Smooth muscle cell (in vitro differentiated cells): ENCODE results near the gene BUD13. TPM values are rescaled to one million over a fixed set of nuclear protein-coding genes. Genes with fewer than 3 reads are reported as not detected.

Experiments
- DNase-seq: peaks from one replicate; lab custom pipeline; 2025; ENCODE audit not compliant: unreplicated experiment; lab: John Stamatoyannopoulos, UW
- H2AFZ ChIP-seq: fragments of 200-600 bp; sonication (generic); 2 replicates; pipeline ENCODE4 v1.6.0; 2016; ENCODE audit warnings: antibody characterized with exemption, low read depth, mild to moderate bottlenecking
- H3F3A ChIP-seq: fragments of 200-600 bp; sonication (generic); 2 replicates; pipeline ENCODE4 v1.6.0; 2017; ENCODE audit warnings: antibody characterized with exemption, low read depth
- H3K27ac ChIP-seq: fragments of 200-600 bp; sonication (generic); 2 replicates; pipeline ENCODE4 v1.5.1; 2016; ENCODE audit warnings: low read depth, mild to moderate bottlenecking
- H3K27me3 ChIP-seq: fragments of 200-600 bp; sonication (generic); 2 replicates; pipeline ENCODE4 v1.6.1; 2016; ENCODE audit warnings: low read depth, mild to moderate bottlenecking
- H3K36me3 ChIP-seq: fragments of 200-600 bp; sonication (generic); 2 replicates; pipeline ENCODE4 v1.5.1; 2016; ENCODE audit warnings: low read depth
- H3K4me1 ChIP-seq: fragments of 200-600 bp; sonication (generic); 2 replicates; pipeline ENCODE4 v1.5.1; 2016; ENCODE audit warnings: low read depth
- H3K4me2 ChIP-seq: fragments of 200-600 bp; sonication (generic); 2 replicates; pipeline ENCODE4 v1.6.0; 2016; ENCODE audit warnings: mild to moderate bottlenecking
- H3K4me3 ChIP-seq: fragments of 200-600 bp; sonication (generic); 2 replicates; pipeline ENCODE4 v1.5.1; 2016; ENCODE audit warnings: mild to moderate bottlenecking
- H3K79me2 ChIP-seq: fragments of 200-600 bp; sonication (generic); 2 replicates; pipeline ENCODE4 v1.6.0; 2016; ENCODE audit warnings: low read depth, mild to moderate bottlenecking
- H3K9ac ChIP-seq: fragments of 200-600 bp; sonication (generic); 2 replicates; pipeline ENCODE4 v1.6.0; 2016; ENCODE audit warnings: low read depth
- H3K9me3 ChIP-seq: fragments of 200-600 bp; sonication (generic); replicated peaks from 2 replicates; pipeline ENCODE4 v1.5.1; 2016; ENCODE audit warnings: low read depth
- H4K20me1 ChIP-seq: fragments of 200-600 bp; sonication (generic); 2 replicates; pipeline ENCODE4 v1.6.0; 2016; ENCODE audit warnings: low read depth
- WGBS: methylation state at CpG from one replicate; pipeline ENCODE4 v1.1.7; 2016; ENCODE audit warnings: low lambda C conversion rate; 5-methylcytosine and 5-hydroxymethylcytosine counted together
- polyA plus RNA-seq: library from polyadenylated mRNA; unstranded; fragments of >200 nt; fragmentation: Nextera tagmentation; extraction: Ambion mirVana; gene quantifications from 2 replicates; pipeline ENCODE4 v1.2.1, GENCODE V29; 2016
- total RNA-seq: library from RNA; depleted of rRNA; stranded (reverse); fragments of >200 nt; gene quantifications from 2 replicates; pipeline ENCODE4 v1.2.3, GENCODE V29; 2014
- TF ChIP-seq, protein P1 (sequence below): fragments of 200-600 bp; sonication (generic); IDR thresholded peaks from 2 replicates; pipeline ENCODE4 v1.5.1; 2017; ENCODE audit warnings: borderline replicate concordance, mild to moderate bottlenecking, antibody characterized with exemption; ENCODE audit not compliant: insufficient read depth, poor library complexity, severe bottlenecking

Gene BUD13
- total and polyA plus RNA-seq, 2 experiments from 2014 or later: 10.9 to 13.4 TPM

- H3F3A ChIP-seq: no peaks in the 10 kb centered on the region
- TF ChIP-seq, protein P1, sequence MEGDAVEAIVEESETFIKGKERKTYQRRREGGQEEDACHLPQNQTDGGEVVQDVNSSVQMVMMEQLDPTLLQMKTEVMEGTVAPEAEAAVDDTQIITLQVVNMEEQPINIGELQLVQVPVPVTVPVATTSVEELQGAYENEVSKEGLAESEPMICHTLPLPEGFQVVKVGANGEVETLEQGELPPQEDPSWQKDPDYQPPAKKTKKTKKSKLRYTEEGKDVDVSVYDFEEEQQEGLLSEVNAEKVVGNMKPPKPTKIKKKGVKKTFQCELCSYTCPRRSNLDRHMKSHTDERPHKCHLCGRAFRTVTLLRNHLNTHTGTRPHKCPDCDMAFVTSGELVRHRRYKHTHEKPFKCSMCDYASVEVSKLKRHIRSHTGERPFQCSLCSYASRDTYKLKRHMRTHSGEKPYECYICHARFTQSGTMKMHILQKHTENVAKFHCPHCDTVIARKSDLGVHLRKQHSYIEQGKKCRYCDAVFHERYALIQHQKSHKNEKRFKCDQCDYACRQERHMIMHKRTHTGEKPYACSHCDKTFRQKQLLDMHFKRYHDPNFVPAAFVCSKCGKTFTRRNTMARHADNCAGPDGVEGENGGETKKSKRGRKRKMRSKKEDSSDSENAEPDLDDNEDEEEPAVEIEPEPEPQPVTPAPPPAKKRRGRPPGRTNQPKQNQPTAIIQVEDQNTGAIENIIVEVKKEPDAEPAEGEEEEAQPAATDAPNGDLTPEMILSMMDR: no peak
- no peaks in the 10 kb centered on the region for H3K27me3 ChIP-seq
- H4K20me1 ChIP-seq: no peaks in the 10 kb centered on the region
- 87% methylated on average over 4 of the region's 4 CpGs for WGBS
- no peak overlapping the region for H3K27ac ChIP-seq
- H3K79me2 ChIP-seq: peaks cover 13% of the 10 kb centered on the region
- H3K9ac ChIP-seq: no peak overlapping the region
- H3K9me3 ChIP-seq: no peaks in the 10 kb centered on the region
- no peak overlapping the region for H3K4me3 ChIP-seq
- H3K4me2 ChIP-seq: peak overlapping the region; percentile 98
- no peak for DNase-seq
- no peaks in the 10 kb centered on the region for H3K36me3 ChIP-seq
- no peak overlapping the region for H2AFZ ChIP-seq
- peaks cover 12% of the 10 kb centered on the region for H3K4me1 ChIP-seq
Measured at GRCh38 chr11:116788975-116789374, 16.2 kb upstream of the BUD13 start.

- peaks cover 12% of the 10 kb centered on the region for H3K4me1 ChIP-seq
- peak overlapping the region; percentile 71 for H3K27ac ChIP-seq
- H3F3A ChIP-seq: no peaks in the 10 kb centered on the region
- peak overlapping the region; percentile 98 for H3K4me2 ChIP-seq
- peaks cover 13% of the 10 kb centered on the region for H3K79me2 ChIP-seq
- WGBS: 82% methylated on average over 4 of the region's 4 CpGs
- peak overlapping the region; percentile 91 for H3K9ac ChIP-seq
- H3K27me3 ChIP-seq: no peaks in the 10 kb centered on the region
- TF ChIP-seq, protein P1: no peak
- H3K4me3 ChIP-seq: peak overlapping the region; percentile 92
- no peaks in the 10 kb centered on the region for H3K9me3 ChIP-seq
- H4K20me1 ChIP-seq: no peaks in the 10 kb centered on the region
- DNase-seq: no peak
- H2AFZ ChIP-seq: peak overlapping the region; percentile 95
- H3K36me3 ChIP-seq: no peaks in the 10 kb centered on the region
Measured at GRCh38 chr11:116788534-116788933, 15.7 kb upstream of the BUD13 start.

- 2% methylated on average over 48 of the region's 56 CpGs for WGBS
- Histone ChIP-seq H3K27ac (peak within 1 kb of the TSS; percentile 71), H3K4me1 (peaks cover 12% of the 10 kb centered on the region), H2AFZ (peak within 1 kb of the TSS; percentile 95), H3K79me2 (peaks cover 13% of the 10 kb centered on the region), H3F3A (no peaks in the 10 kb centered on the region), H3K36me3 (peaks cover under 1% of the 10 kb centered on the region), H3K4me2 (peak within 1 kb of the TSS; percentile 98), H3K4me3 (peak within 1 kb of the TSS; percentile 92), H3K9me3 (no peaks in the 10 kb centered on the region), H3K27me3 (no peaks in the 10 kb centered on the region), H4K20me1 (no peaks in the 10 kb centered on the region), H3K9ac (peak within 1 kb of the TSS; percentile 91)
- DNase-seq: peak; percentile 37
- TF ChIP-seq, protein P1: no peak
Measured at GRCh38 chr11:116787786-116788486, 15.1 kb upstream of the BUD13 start, which contains the start of gene ZPR1. TSS of gene ZPR1 (minus strand) at chr11:116788023. CDS start at chr11:116787990, 33 bp downstream.

- Histone ChIP-seq H3K4me3 (peak overlapping the region; percentile 92), H4K20me1 (no peaks in the 10 kb centered on the region), H3K4me1 (peaks cover 12% of the 10 kb centered on the region), H2AFZ (peak overlapping the region; percentile 95), H3K9ac (peak overlapping the region; percentile 91), H3F3A (no peaks in the 10 kb centered on the region), H3K27me3 (no peaks in the 10 kb centered on the region), H3K36me3 (peaks cover 6% of the 10 kb centered on the region), H3K4me2 (peak overlapping the region; percentile 98), H3K27ac (peak overlapping the region; percentile 71), H3K79me2 (peaks cover 13% of the 10 kb centered on the region), H3K9me3 (no peaks in the 10 kb centered on the region)
- DNase-seq: no peak
- 1% methylated on average over 15 of the region's 15 CpGs for WGBS
- TF ChIP-seq, protein P1: no peak
Measured at GRCh38 chr11:116787436-116787785, 14.6 kb upstream of the BUD13 start.
